Endodermal cell (in vitro differentiated cells): Measurements from ENCODE around the gene PROC. TPM values are rescaled to one million over a fixed set of nuclear protein-coding genes. Genes with fewer than 3 reads are reported as not detected.

Source experiments
- DNase-seq: peaks from one replicate; pipeline ENCODE4 v3.0.0-alpha.2; 2017
- H3K27ac ChIP-seq: 2 replicates; pipeline ENCODE4 v1.5.1; 2013; ENCODE audit warnings: mild to moderate bottlenecking, low read depth, low read length, moderate library complexity
- H3K27me3 ChIP-seq: 2 replicates; pipeline ENCODE4 v1.6.1; 2013; ENCODE audit warnings: mild to moderate bottlenecking, low read length, moderate library complexity; ENCODE audit not compliant: insufficient read depth, control insufficient read depth, poor library complexity, severe bottlenecking
- H3K36me3 ChIP-seq: 2 replicates; pipeline ENCODE4 v1.7.0; 2013; ENCODE audit warnings: mild to moderate bottlenecking, low read length, moderate library complexity; ENCODE audit not compliant: control insufficient read depth, insufficient read depth
- H3K4me1 ChIP-seq: one replicate; pipeline ENCODE4 v1.7.0; 2013; ENCODE audit warnings: low read length; ENCODE audit not compliant: control insufficient read depth, insufficient read depth
- H3K4me3 ChIP-seq: 2 replicates; pipeline ENCODE4 v1.5.1; 2013; ENCODE audit warnings: mild to moderate bottlenecking, low read length, moderate library complexity
- H3K9ac ChIP-seq: 2 replicates; pipeline ENCODE4 v1.6.1; 2013; ENCODE audit warnings: mild to moderate bottlenecking, low read length, moderate library complexity; ENCODE audit not compliant: poor library complexity, severe bottlenecking; ENCODE audit errors: extremely low read depth
- H3K9me3 ChIP-seq: 2 replicates; pipeline ENCODE4 v1.6.1; 2013; ENCODE audit warnings: mild to moderate bottlenecking, low read length, moderate library complexity; ENCODE audit not compliant: control insufficient read depth
- H3K27ac Mint-ChIP-seq: 2 replicates; pipeline ENCODE4 v1.8.0; 2020; ENCODE audit warnings: mixed read lengths
- H3K27me3 Mint-ChIP-seq: 2 replicates; pipeline ENCODE4 v1.8.0; 2021; ENCODE audit warnings: mild to moderate bottlenecking, mixed read lengths; ENCODE audit not compliant: insufficient read depth
- H3K36me3 Mint-ChIP-seq: 2 replicates; pipeline ENCODE4 v1.8.0; 2020; ENCODE audit warnings: low read depth, mixed read lengths
- H3K4me1 Mint-ChIP-seq: 2 replicates; pipeline ENCODE4 v1.8.0; 2020; ENCODE audit warnings: mixed read lengths
- H3K4me3 Mint-ChIP-seq: 2 replicates; pipeline ENCODE4 v1.8.0; 2020; ENCODE audit warnings: mild to moderate bottlenecking, moderate library complexity, mixed read lengths
- H3K9me3 Mint-ChIP-seq: 2 replicates; pipeline ENCODE4 v1.8.0; 2020; ENCODE audit warnings: mild to moderate bottlenecking, mixed read lengths
- WGBS, 2 experiments: methylation state at CpG; one replicate each; pipeline versions ENCODE4 v1.1.5 to v1.1.7; 2013; ENCODE audit warnings: missing lambda C conversion rate in 2 of 2, mixed read lengths in 1 of 2; ENCODE audit not compliant: insufficient coverage in 1 of 2, insufficient read length in 1 of 2; 5-methylcytosine and 5-hydroxymethylcytosine counted together
- total RNA-seq, 2 donors: library from RNA; stranded (reverse); fragmentation: NEBNext Ultra II Directional in 1 of 2; extraction: Animal tissue kit (Norgen Biotek cat#: 25700) in 1 of 2; gene quantifications; 2 replicates in 1 of 2; 3 replicates in 1 of 2; pipeline ENCODE4 v1.2.1, GENCODE V29; 2021
- TF ChIP-seq, protein P1 (sequence below): fragments of 200-600 bp; sonication (generic); conservative IDR thresholded peaks from 2 replicates; pipeline ENCODE4 v1.5.0; 2021; ENCODE audit warnings: antibody characterized with exemption, mild to moderate bottlenecking

The PROC gene
- total RNA-seq, 2 donors from 2014 or later, result 0.46 to 0.51 TPM

GRCh38 chr2:127389778-127390435, 28.3 kb upstream of the PROC start:
- TF ChIP-seq, protein P1, sequence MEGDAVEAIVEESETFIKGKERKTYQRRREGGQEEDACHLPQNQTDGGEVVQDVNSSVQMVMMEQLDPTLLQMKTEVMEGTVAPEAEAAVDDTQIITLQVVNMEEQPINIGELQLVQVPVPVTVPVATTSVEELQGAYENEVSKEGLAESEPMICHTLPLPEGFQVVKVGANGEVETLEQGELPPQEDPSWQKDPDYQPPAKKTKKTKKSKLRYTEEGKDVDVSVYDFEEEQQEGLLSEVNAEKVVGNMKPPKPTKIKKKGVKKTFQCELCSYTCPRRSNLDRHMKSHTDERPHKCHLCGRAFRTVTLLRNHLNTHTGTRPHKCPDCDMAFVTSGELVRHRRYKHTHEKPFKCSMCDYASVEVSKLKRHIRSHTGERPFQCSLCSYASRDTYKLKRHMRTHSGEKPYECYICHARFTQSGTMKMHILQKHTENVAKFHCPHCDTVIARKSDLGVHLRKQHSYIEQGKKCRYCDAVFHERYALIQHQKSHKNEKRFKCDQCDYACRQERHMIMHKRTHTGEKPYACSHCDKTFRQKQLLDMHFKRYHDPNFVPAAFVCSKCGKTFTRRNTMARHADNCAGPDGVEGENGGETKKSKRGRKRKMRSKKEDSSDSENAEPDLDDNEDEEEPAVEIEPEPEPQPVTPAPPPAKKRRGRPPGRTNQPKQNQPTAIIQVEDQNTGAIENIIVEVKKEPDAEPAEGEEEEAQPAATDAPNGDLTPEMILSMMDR, result no peak
- peak; percentile 41 for DNase-seq
- Mint-ChIP-seq H3K9me3 (peaks cover 10% of the 10 kb centered on the region), H3K36me3 (peaks cover 17% of the 10 kb centered on the region), H3K27ac (no peak overlapping the region), H3K4me1 (peaks cover 23% of the 10 kb centered on the region), H3K4me3 (no peak overlapping the region), H3K27me3 (no peaks in the 10 kb centered on the region)
- no peaks in the 10 kb centered on the region for H3K4me1 ChIP-seq
- no peak overlapping the region for H3K27ac ChIP-seq
- no peak overlapping the region for H3K4me3 ChIP-seq
- 90 to 97% methylated on average over 3 to 5 of the region's 5 CpGs for WGBS, 2 experiments
- no peaks in the 10 kb centered on the region for H3K27me3 ChIP-seq
- H3K9ac ChIP-seq, result no peak overlapping the region
- peaks cover 4% of the 10 kb centered on the region for H3K9me3 ChIP-seq
- no peaks in the 10 kb centered on the region for H3K36me3 ChIP-seq

GRCh38 chr2:127392133-127392827, 25.9 kb upstream of the PROC start:
- Mint-ChIP-seq H3K4me1 (peaks cover 9% of the 10 kb centered on the region), H3K27ac (no peak overlapping the region), H3K4me3 (no peak overlapping the region), H3K36me3 (peaks cover 14% of the 10 kb centered on the region), H3K27me3 (no peaks in the 10 kb centered on the region), H3K9me3 (peaks cover 10% of the 10 kb centered on the region)
- Histone ChIP-seq H3K4me3 (no peak overlapping the region), H3K9me3 (peaks cover 4% of the 10 kb centered on the region), H3K27me3 (no peaks in the 10 kb centered on the region), H3K36me3 (no peaks in the 10 kb centered on the region), H3K27ac (no peak overlapping the region), H3K4me1 (no peaks in the 10 kb centered on the region), H3K9ac (no peak overlapping the region)
- WGBS, 2 experiments, result 96 to 100% methylated on average over 1 of the region's 2 CpGs
- TF ChIP-seq, protein P1, result no peak
- no peak for DNase-seq

GRCh38 chr2:127392828-127393578, 25.2 kb upstream of the PROC start:
- Histone ChIP-seq H3K36me3 (no peaks in the 10 kb centered on the region), H3K9me3 (peaks cover 4% of the 10 kb centered on the region), H3K4me1 (no peaks in the 10 kb centered on the region), H3K9ac (no peak overlapping the region), H3K27ac (no peak overlapping the region), H3K27me3 (no peaks in the 10 kb centered on the region), H3K4me3 (no peak overlapping the region)
- no peaks in the 10 kb centered on the region for H3K27me3 Mint-ChIP-seq
- no peak overlapping the region for H3K27ac Mint-ChIP-seq
- TF ChIP-seq, protein P1, result no peak
- 95% methylated on average over 1 of the region's 1 CpG; no CpG with 5 or more reads in 1 of the 2 experiments for WGBS, 2 experiments
- H3K9me3 Mint-ChIP-seq, result peaks cover 10% of the 10 kb centered on the region
- DNase-seq, result no peak
- peaks cover 14% of the 10 kb centered on the region for H3K36me3 Mint-ChIP-seq
- H3K4me1 Mint-ChIP-seq, result peaks cover 9% of the 10 kb centered on the region
- no peak overlapping the region for H3K4me3 Mint-ChIP-seq
